Measurements from ENCODE around the gene PATJ. TPM values are rescaled to one million over a fixed set of nuclear protein-coding genes. Genes with fewer than 3 reads are reported as not detected.

The PATJ gene
- total and polyA plus RNA-seq, 3 donors from 2014 or later, result 12.9 to 44.5 (median 21.6) TPM

- H3K27ac ChIP-seq, result no peak overlapping the region
- no peaks in the 10 kb centered on the region for H3K4me1 ChIP-seq
- WGBS, 2 donors, result 61 to 65% methylated on average over 3 of the region's 3 CpGs
- TF ChIP-seq, protein P1, sequence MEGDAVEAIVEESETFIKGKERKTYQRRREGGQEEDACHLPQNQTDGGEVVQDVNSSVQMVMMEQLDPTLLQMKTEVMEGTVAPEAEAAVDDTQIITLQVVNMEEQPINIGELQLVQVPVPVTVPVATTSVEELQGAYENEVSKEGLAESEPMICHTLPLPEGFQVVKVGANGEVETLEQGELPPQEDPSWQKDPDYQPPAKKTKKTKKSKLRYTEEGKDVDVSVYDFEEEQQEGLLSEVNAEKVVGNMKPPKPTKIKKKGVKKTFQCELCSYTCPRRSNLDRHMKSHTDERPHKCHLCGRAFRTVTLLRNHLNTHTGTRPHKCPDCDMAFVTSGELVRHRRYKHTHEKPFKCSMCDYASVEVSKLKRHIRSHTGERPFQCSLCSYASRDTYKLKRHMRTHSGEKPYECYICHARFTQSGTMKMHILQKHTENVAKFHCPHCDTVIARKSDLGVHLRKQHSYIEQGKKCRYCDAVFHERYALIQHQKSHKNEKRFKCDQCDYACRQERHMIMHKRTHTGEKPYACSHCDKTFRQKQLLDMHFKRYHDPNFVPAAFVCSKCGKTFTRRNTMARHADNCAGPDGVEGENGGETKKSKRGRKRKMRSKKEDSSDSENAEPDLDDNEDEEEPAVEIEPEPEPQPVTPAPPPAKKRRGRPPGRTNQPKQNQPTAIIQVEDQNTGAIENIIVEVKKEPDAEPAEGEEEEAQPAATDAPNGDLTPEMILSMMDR (IDR thresholded peaks at IDR 0.05), result no peak
- TF ChIP-seq POLR2A (IDR thresholded peaks at IDR 0.05), result no peak
- H3K27me3 ChIP-seq, result no peaks in the 10 kb centered on the region
- H3K36me3 ChIP-seq (ENCODE audit: low read depth, missing control alignments), result no peaks in the 10 kb centered on the region
- H3K4me3 ChIP-seq, result no peak overlapping the region
- H3K9me3 ChIP-seq, result no peaks in the 10 kb centered on the region
- intact Hi-C loops (cut with DNase I; ENCODE audit: low total_unique reads), result no loop called here
- no peak for DNase-seq
Observed at GRCh38 chr1:61732726-61733125, 9.6 kb upstream of the PATJ start.

DNA sequence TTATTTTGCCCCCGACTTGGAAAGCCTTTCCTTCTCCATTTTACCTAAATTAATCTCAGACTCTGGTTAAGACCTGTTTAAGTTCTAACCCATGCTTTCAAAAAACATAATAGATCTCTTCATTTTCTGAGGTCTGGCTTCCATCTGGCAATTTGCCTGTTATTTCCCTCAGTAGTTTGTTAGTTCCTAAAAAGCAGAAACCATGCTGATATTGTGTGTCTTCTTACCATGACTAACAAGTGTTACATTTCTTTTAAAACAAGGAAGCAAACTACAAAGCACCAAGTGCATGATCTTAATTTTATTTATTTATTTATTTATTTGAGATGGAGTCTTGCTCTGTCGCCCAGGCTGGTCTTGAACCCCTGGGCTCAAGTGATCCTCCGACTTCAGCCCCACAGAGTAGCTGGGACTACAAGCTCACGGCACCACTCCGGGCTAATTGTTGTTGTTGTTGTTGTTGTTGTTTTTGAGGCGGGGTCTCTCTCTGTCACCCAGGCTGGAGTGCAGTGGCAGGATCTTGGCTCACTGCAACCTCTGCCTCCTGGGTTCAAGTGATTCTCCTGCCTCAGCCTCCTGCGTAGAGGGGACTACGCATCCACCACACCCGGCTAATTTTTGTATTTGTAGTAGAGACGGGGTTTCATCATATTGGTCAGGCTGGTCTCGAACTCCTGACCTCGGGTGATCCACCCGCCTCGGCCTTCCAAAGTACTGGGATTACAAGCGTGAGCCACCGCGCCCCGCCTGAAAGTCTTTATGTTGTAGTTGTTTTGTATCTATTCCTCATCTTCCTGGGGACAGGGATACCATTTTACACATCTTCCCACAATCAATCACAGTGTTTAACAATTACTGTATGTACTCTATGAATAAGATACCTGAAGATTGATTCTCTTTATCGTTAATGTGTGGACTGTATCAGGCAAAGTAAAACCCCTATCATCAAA lies 1.3 kb upstream of the PATJ start:
- intact Hi-C loops (cut with DNase I; ENCODE audit: low total_unique reads), result no loop called here
- TF ChIP-seq, protein P1 (IDR thresholded peaks at IDR 0.05), result no peak
- no peak for TF ChIP-seq POLR2A (IDR thresholded peaks at IDR 0.05)
- 68 to 77% methylated on average over 19 of the region's 19 CpGs for WGBS, 2 donors
- Histone ChIP-seq H3K4me3 (no peak overlapping the region), H3K27ac (peak overlapping the region in 1 of 2 donors; percentile 98), H3K27me3 (no peaks in the 10 kb centered on the region), H3K9me3 (no peaks in the 10 kb centered on the region), H3K4me1 (peaks cover 5% of the 10 kb centered on the region), H3K36me3 (ENCODE audit: low read depth, missing control alignments) (no peaks in the 10 kb centered on the region)
- DNase-seq, result no peak

DNA sequence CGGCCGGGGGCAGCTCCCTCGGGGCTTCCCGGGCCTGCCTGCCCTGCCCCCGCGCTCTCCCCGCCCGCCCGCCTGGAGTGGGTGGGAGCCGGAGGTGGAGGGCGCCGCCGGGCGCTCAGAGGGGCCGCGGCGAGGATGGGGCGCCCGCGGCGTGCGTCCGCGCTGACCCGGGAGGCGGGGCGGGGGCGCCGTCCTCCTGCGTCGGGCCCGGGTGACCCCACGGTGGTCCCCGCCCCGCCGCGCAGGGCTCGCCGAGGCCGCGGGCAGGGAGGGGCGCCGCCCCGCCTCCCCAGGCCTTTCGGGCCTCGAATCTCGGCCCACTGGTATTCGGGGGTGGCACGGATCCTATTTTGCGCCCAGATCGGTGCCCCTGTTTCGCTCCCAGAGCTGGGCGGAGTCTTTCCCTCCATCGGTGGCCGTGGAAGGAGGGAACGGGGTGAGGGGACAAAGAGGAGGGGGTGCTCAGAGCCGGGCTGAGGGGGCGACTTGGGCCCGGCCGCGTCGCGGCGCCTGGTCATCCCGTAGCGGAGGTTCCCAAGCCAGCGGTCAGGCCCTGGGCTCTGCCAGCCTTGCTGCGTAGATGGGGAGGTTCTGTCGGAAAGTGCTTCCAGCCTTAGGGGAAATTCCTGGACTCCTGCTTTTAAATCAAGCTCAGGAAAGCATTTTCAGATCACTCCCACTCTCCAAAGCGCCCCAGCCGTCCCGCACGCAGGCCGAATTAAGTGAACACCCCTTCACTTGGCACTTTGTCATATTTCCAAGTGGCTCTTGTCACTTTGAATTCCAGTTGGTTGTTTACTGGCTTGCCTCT lies 545 bp downstream of the PATJ start:
- peak; percentile 44 for DNase-seq
- WGBS, 2 donors, result 0% methylated on average over 17 to 68 of the region's 74 CpGs

DNA sequence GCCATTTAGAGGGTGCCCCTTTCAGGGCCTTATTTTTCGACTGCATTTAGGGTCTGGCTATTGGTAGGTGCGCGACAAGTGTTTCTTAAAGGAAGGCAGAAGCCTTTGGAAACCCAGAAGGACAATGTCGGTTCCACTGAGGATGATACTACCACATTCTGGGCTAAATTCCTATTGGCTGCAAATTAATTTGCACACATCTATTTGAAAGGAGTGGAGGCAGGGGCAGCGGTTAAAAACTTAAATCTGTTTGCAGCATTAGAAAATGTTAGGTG lies 1.1 kb downstream of the PATJ start:
- Histone ChIP-seq H3K27me3 (no peaks in the 10 kb centered on the region), H3K4me1 (peaks cover 5% of the 10 kb centered on the region), H3K36me3 (ENCODE audit: low read depth, missing control alignments) (no peaks in the 10 kb centered on the region), H3K27ac (peak overlapping the region; percentile 92 to 98), H3K4me3 (peak overlapping the region; percentile 89 to 94), H3K9me3 (no peaks in the 10 kb centered on the region)
- WGBS, 2 donors, result 37 to 49% methylated on average over 5 of the region's 5 CpGs
- no peak for DNase-seq
- TF ChIP-seq, protein P1 (IDR thresholded peaks at IDR 0.05), result no peak
- no peak for TF ChIP-seq POLR2A (IDR thresholded peaks at IDR 0.05)
- intact Hi-C loops (cut with DNase I; ENCODE audit: low total_unique reads), result no loop called here

More for the DNA sequence above, 545 bp downstream of the PATJ start:
- peak overlapping the region; percentile 89 to 94 for H3K4me3 ChIP-seq
- intact Hi-C loops (cut with DNase I; ENCODE audit: low total_unique reads), result no loop called here
- H3K4me1 ChIP-seq, result peaks cover 5% of the 10 kb centered on the region
- peak overlapping the region; percentile 92 to 98 for H3K27ac ChIP-seq
- TF ChIP-seq, protein P1 (IDR thresholded peaks at IDR 0.05), result no peak
- no peak for TF ChIP-seq POLR2A (IDR thresholded peaks at IDR 0.05)
- H3K36me3 ChIP-seq (ENCODE audit: low read depth, missing control alignments), result no peaks in the 10 kb centered on the region
- H3K9me3 ChIP-seq, result no peaks in the 10 kb centered on the region
- no peaks in the 10 kb centered on the region for H3K27me3 ChIP-seq

Data from testis (tissue), 3 donors.